H9 (cell line): Measurements from ENCODE around the gene IFNGR1. TPM values are rescaled to one million over a fixed set of nuclear protein-coding genes. Genes with fewer than 3 reads are reported as not detected.

Source experiments
- DNase-seq: peaks from one replicate; pipeline ENCODE4 v3.0.0-alpha.2; 2017
- H2AFZ ChIP-seq: one replicate; pipeline ENCODE4 v1.6.1; 2013; ENCODE audit warnings: mild to moderate bottlenecking, low read length, control low read depth, moderate library complexity
- H2AK5ac ChIP-seq: 2 replicates; pipeline ENCODE4 v1.6.1; 2013; ENCODE audit warnings: low read length, control low read depth, mixed read lengths; ENCODE audit not compliant: insufficient read length
- H2BK120ac ChIP-seq: one replicate; pipeline ENCODE4 v1.6.1; 2013; ENCODE audit warnings: low read depth, mild to moderate bottlenecking, low read length, control low read depth, inconsistent platforms; ENCODE audit not compliant: poor library complexity, severe bottlenecking
- H2BK12ac ChIP-seq: 2 replicates; pipeline ENCODE4 v1.6.1; 2013; ENCODE audit warnings: low read length, control low read depth, mixed read lengths, low read depth; ENCODE audit not compliant: insufficient read length
- H2BK15ac ChIP-seq: 2 replicates; pipeline ENCODE4 v1.6.1; 2013; ENCODE audit warnings: low read depth, low read length, control low read depth
- H2BK20ac ChIP-seq: one replicate; pipeline ENCODE4 v1.6.1; 2013; ENCODE audit warnings: low read depth, mild to moderate bottlenecking, low read length, control low read depth, inconsistent platforms; ENCODE audit not compliant: poor library complexity, severe bottlenecking
- H2BK5ac ChIP-seq: 2 replicates; pipeline ENCODE4 v1.6.1; 2013; ENCODE audit warnings: low read length, control low read depth, mixed read lengths; ENCODE audit not compliant: insufficient read length
- H3K14ac ChIP-seq: 2 replicates; pipeline ENCODE4 v1.6.1; 2013; ENCODE audit warnings: low read length, control low read depth; ENCODE audit not compliant: insufficient read depth
- H3K18ac ChIP-seq: 2 replicates; pipeline ENCODE4 v1.6.1; 2013; ENCODE audit warnings: low read depth, mild to moderate bottlenecking, mixed read lengths, low read length, control low read depth; ENCODE audit not compliant: insufficient read length
- H3K23ac ChIP-seq: 2 replicates; pipeline ENCODE4 v1.6.1; 2013; ENCODE audit warnings: low read length, control low read depth, mixed read lengths, low read depth; ENCODE audit not compliant: insufficient read length
- H3K23me2 ChIP-seq: 2 replicates; pipeline ENCODE4 v1.6.1; 2013; ENCODE audit warnings: low read depth, mild to moderate bottlenecking, mixed read lengths, low read length, control low read depth; ENCODE audit not compliant: insufficient read length, poor library complexity, severe bottlenecking
- H3K27ac ChIP-seq: 2 replicates; pipeline ENCODE4 v1.5.1; 2013; ENCODE audit warnings: low read length, control low read depth, mixed read lengths, low read depth; ENCODE audit not compliant: insufficient read length
- H3K27me3 ChIP-seq: 2 replicates; pipeline ENCODE4 v1.6.1; 2013; ENCODE audit warnings: low read length, control low read depth, inconsistent platforms; ENCODE audit not compliant: insufficient read depth
- H3K4ac ChIP-seq: 2 replicates; pipeline ENCODE4 v1.6.1; 2013; ENCODE audit warnings: low read depth, mild to moderate bottlenecking, control low read depth, inconsistent platforms, low read length, moderate library complexity
- H3K4me1 ChIP-seq: 2 replicates; pipeline ENCODE4 v1.6.1; 2013; ENCODE audit warnings: low read length, control low read depth, inconsistent platforms; ENCODE audit not compliant: insufficient read depth
- H3K4me2 ChIP-seq: 2 replicates; pipeline ENCODE4 v1.6.1; 2013; ENCODE audit warnings: low read length, control low read depth, mixed read lengths; ENCODE audit not compliant: insufficient read length, insufficient read depth
- H3K56ac ChIP-seq: 2 replicates; pipeline ENCODE4 v1.6.1; 2013; ENCODE audit warnings: low read depth, mild to moderate bottlenecking, mixed read lengths, low read length, control low read depth; ENCODE audit not compliant: insufficient read length
- H3K79me1 ChIP-seq: 2 replicates; pipeline ENCODE4 v1.6.1; 2013; ENCODE audit warnings: low read depth, mild to moderate bottlenecking, moderate library complexity, low read length, control low read depth, inconsistent platforms; ENCODE audit not compliant: insufficient read depth, poor library complexity, severe bottlenecking
- H3K79me2 ChIP-seq: 2 replicates; pipeline ENCODE4 v1.6.1; 2013; ENCODE audit warnings: low read length, control low read depth, inconsistent platforms; ENCODE audit not compliant: insufficient read depth
- H3K9ac ChIP-seq: 2 replicates; pipeline ENCODE4 v1.6.1; 2013; ENCODE audit warnings: low read length, control low read depth, mixed read lengths; ENCODE audit not compliant: insufficient read length; ENCODE audit errors: extremely low read depth
- H3K9me3 ChIP-seq: one replicate; pipeline ENCODE4 v1.6.1; 2013; ENCODE audit warnings: low read depth, low read length, inconsistent platforms; ENCODE audit not compliant: control insufficient read depth
- H3T11ph ChIP-seq: one replicate; pipeline ENCODE4 v1.6.1; 2013; ENCODE audit warnings: mild to moderate bottlenecking, low read length, control low read depth, inconsistent platforms
- H4K20me1 ChIP-seq: one replicate; pipeline ENCODE4 v1.6.1; 2013; ENCODE audit not compliant: control insufficient read depth, insufficient read length, insufficient read depth
- H4K5ac ChIP-seq: 2 replicates; pipeline ENCODE4 v1.6.1; 2013; ENCODE audit warnings: low read depth, mild to moderate bottlenecking, mixed read lengths, low read length, control low read depth; ENCODE audit not compliant: insufficient read length
- H4K8ac ChIP-seq: replicated peaks from 2 replicates; pipeline ENCODE4 v1.6.1; 2013; ENCODE audit warnings: low read length, control low read depth, mixed read lengths, low read depth; ENCODE audit not compliant: insufficient read length
- H4K91ac ChIP-seq: 2 replicates; pipeline ENCODE4 v1.6.1; 2013; ENCODE audit warnings: low read depth, mild to moderate bottlenecking, moderate library complexity, mixed read lengths, low read length, control low read depth; ENCODE audit not compliant: insufficient read length
- H3K27ac Mint-ChIP-seq, 3 experiments: 2 replicates in 2 of 3; 3 replicates in 1 of 3; pipeline ENCODE4 v1.8.0; 2020 to 2021; ENCODE audit warnings: mixed read lengths in 3 of 3, mild to moderate bottlenecking in 1 of 3, moderate library complexity in 1 of 3
- H3K27me3 Mint-ChIP-seq: 2 replicates; pipeline ENCODE4 v1.8.0; 2021; ENCODE audit warnings: low read depth, mild to moderate bottlenecking, moderate library complexity, mixed read lengths
- H3K36me3 Mint-ChIP-seq, 3 experiments: 2 replicates in 2 of 3; 3 replicates in 1 of 3; pipeline ENCODE4 v1.8.0; 2020 to 2021; ENCODE audit warnings: low read depth in 3 of 3, mixed read lengths in 3 of 3; ENCODE audit not compliant: insufficient read depth in 1 of 3
- H3K4me1 Mint-ChIP-seq, 2 experiments: 2 replicates each; pipeline ENCODE4 v1.8.0; 2020; ENCODE audit warnings: mixed read lengths in 2 of 2
- H3K4me3 Mint-ChIP-seq, 2 experiments: 2 replicates in 1 of 2; 3 replicates in 1 of 2; pipeline ENCODE4 v1.8.0; 2020 to 2021; ENCODE audit warnings: mild to moderate bottlenecking in 2 of 2, mixed read lengths in 2 of 2, moderate library complexity in 1 of 2
- H3K9me3 Mint-ChIP-seq, 2 experiments: 2 replicates in 1 of 2; 3 replicates in 1 of 2; pipeline ENCODE4 v1.8.0; 2020; ENCODE audit warnings: mild to moderate bottlenecking in 2 of 2, mixed read lengths in 2 of 2, moderate library complexity in 1 of 2
- CTCF ChIP-seq: fragments of 200-600 bp; sonication (generic); conservative IDR thresholded peaks from 3 replicates; pipeline ENCODE4 v1.8.0; 2021; ENCODE audit warnings: antibody characterized with exemption, mild to moderate bottlenecking
- WGBS: extraction: QIAGEN DNeasy Blood & Tissue Kit; methylation state at CpG from one replicate; pipeline ENCODE4 v1.1.7; 2013; ENCODE audit warnings: missing lambda C conversion rate, low lambda C conversion rate, mixed read lengths; ENCODE audit not compliant: insufficient read length; ENCODE audit errors: extremely low coverage; 5-methylcytosine and 5-hydroxymethylcytosine counted together
- total RNA-seq: library from RNA; stranded (reverse); gene quantifications from 2 replicates; pipeline ENCODE4 v1.2.1, GENCODE V29; 2021

IFNGR1 gene
- total RNA-seq, 1 experiment from 2014 or later, result 32.2 TPM

DNA sequence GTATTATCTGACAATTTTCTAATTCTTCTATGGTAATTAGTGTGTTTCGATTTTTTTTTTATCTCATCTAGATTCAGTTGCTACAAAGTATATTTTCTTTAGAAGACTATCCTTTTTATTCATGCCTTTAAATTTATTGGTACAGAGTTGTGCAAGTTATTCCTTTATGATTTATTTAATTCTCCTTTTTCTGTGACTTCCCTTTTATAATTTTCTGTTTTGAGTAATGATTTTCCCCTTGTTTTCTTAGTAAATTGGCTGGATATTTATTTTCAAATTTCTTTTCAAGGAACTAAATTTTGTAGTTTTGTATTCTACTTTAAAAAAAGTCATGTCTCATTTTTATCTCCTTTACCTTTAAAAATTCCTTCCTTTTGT lies 43.3 kb downstream of the IFNGR1 start:
- Histone ChIP-seq H3K4me1 (peaks cover 4% of the 10 kb centered on the region; the same call in 1 of the 2 replicates), H2BK15ac (no peak overlapping the region), H2BK5ac (no peak overlapping the region), H4K20me1 (no peaks in the 10 kb centered on the region), H3K56ac (no peak overlapping the region), H4K8ac (no peak overlapping the region), H3K18ac (no peak overlapping the region), H2BK20ac (no peak overlapping the region), H2AK5ac (no peak overlapping the region), H3K79me1 (no peaks in the 10 kb centered on the region), H3K4me2 (no peak overlapping the region), H3K23me2 (no peaks in the 10 kb centered on the region), H3K23ac (no peak overlapping the region), H3K4ac (no peak overlapping the region), H3T11ph (no peak overlapping the region), H3K27me3 (no peaks in the 10 kb centered on the region), H3K14ac (no peak overlapping the region), H2AFZ (no peak overlapping the region), H3K79me2 (no peaks in the 10 kb centered on the region), H4K5ac (no peak overlapping the region), H3K27ac (no peak overlapping the region), H3K9me3 (peaks cover 5% of the 10 kb centered on the region), H3K9ac (no peak overlapping the region), H4K91ac (no peak overlapping the region), H2BK12ac (no peak overlapping the region), H2BK120ac (no peak overlapping the region)
- Mint-ChIP-seq H3K27ac (no peak overlapping the region), H3K4me3 (no peak overlapping the region; a peak in 1 of 5 replicates), H3K4me1 (peaks cover 20 to 23% of the 10 kb centered on the region in 2 experiments), H3K9me3 (peaks cover 19 to 23% of the 10 kb centered on the region in 2 experiments), H3K27me3 (peaks cover 6% of the 10 kb centered on the region), H3K36me3 (peaks cover 13 to 15% (median 15%) of the 10 kb centered on the region in 3 experiments)
- no peak for TF ChIP-seq CTCF
- WGBS, result no CpG with 5 or more reads among the region's 1 CpG
- no peak for DNase-seq
